D721Med (cell line): Measurements from ENCODE around the gene YIPF2.

Experiments used
- DNase-seq: peaks from one replicate; pipeline ENCODE4 v3.0.0; 2011; ENCODE audit warnings: low spot score; ENCODE audit not compliant: insufficient read length
- FAIRE-seq: peaks from 2 replicates; lab custom pipeline; 2011; peaks lifted over from hg19 to GRCh38; lab: Jason Lieb, UNC
- CTCF ChIP-seq: IDR thresholded peaks from 2 replicates; pipeline ENCODE4 v1.5.1; 2012; ENCODE audit warnings: mild to moderate bottlenecking, control low read depth; ENCODE audit not compliant: insufficient read depth; ENCODE audit errors: missing control alignments

The YIPF2 gene

GRCh38 chr19:10921910-10922637 is 6.4 kb downstream of the YIPF2 start:
- DNase-seq (no peak), FAIRE-seq (no peak)

GRCh38 chr19:10921199-10921909 is 7.1 kb downstream of the YIPF2 start:
- no peak for TF ChIP-seq CTCF
- DNase-seq (no peak), FAIRE-seq (no peak)

More at GRCh38 chr19:10921910-10922637, 6.4 kb downstream of the YIPF2 start:
- TF ChIP-seq CTCF = no peak

- TF ChIP-seq CTCF = no peak
- FAIRE-seq = no peak
- DNase-seq = no peak
These were observed 7.7 kb downstream of the YIPF2 start for GRCh38 chr19:10920781-10921180.

- FAIRE-seq (no peak), DNase-seq (no peak)
- TF ChIP-seq CTCF = no peak
These were observed 8.2 kb downstream of the YIPF2 start for GRCh38 chr19:10920288-10920655.

GRCh38 chr19:10919352-10920287 is 8.8 kb downstream of the YIPF2 start:
- DNase-seq = no peak
- FAIRE-seq = no peak
- TF ChIP-seq CTCF = no peak

- DNase-seq (no peak), FAIRE-seq (no peak)
- TF ChIP-seq CTCF = no peak
These were observed 10.1 kb downstream of the YIPF2 start for GRCh38 chr19:10918359-10918758.
